Measurements from ENCODE around the gene SIL1. TPM values are rescaled to one million over a fixed set of nuclear protein-coding genes. Genes with fewer than 3 reads are reported as not detected.
"Not testable (repeated sequence)": the region's sequence is repeated elsewhere in the genome, so short reads cannot be mapped to it uniquely, and the experiment has no call there.

SIL1 gene
- polyA plus RNA-seq, 2 of the 4 experiments (the other 2 are of a cell fraction), result 27.6 to 45.5 TPM

- WGBS (ENCODE audit: missing lambda C conversion rate), result 100% methylated on average over 1 of the region's 1 CpG
- ChIA-PET POLR2A (no interaction called here), CTCF (interaction anchor here (1.2 kb wide), 1 partner anchor 11 kb away, joined by 3 read pairs; no protein-coding TSS in a partner anchor)
- Histone ChIP-seq H3K4me2 (no peak overlapping the region), H3K27ac (no peak overlapping the region), H3K4me3 (no peak overlapping the region), H3K4me1 (no peaks in the 10 kb centered on the region), H3K9me3 (no peaks in the 10 kb centered on the region)
- no peak for DNase-seq (ENCODE audit: low read depth in 1 of 2, low spot score in 1 of 2)
- TF ChIP-seq MAZ (IDR thresholded peaks at IDR 0.05; ENCODE audit: borderline replicate concordance, low read depth, low read length) (no peak), HDAC2 (IDR thresholded peaks at IDR 0.05) (no peak), SREBF2 (IDR thresholded peaks at IDR 0.05) (no peak), ZSCAN20 (CRISPR knock-in tag; IDR thresholded peaks at IDR 0.05) (no peak), HEYL (CRISPR knock-in tag; IDR thresholded peaks at IDR 0.05) (no peak), RNF2 (IDR thresholded peaks at IDR 0.05; ENCODE audit: borderline replicate concordance, low read depth) (no peak), HOXA7 (CRISPR knock-in tag; IDR thresholded peaks at IDR 0.05) (no peak), POLR2A (IDR thresholded peaks at IDR 0.05; ENCODE audit: low read length) (no peak), JUN (IDR thresholded peaks at IDR 0.05) (no peak), CBX8 (IDR thresholded peaks at IDR 0.05) (no peak), ZFP36 (IDR thresholded peaks at IDR 0.05; ENCODE audit: borderline replicate concordance, partially characterized antibody) (no peak), NFE2L2 (conservative IDR thresholded peaks at IDR 0.05; ENCODE audit: low read length) (no peak), HMGXB4 (CRISPR knock-in tag; IDR thresholded peaks at IDR 0.05; ENCODE audit: borderline replicate concordance) (no peak)
- TF ChIP-seq, protein P1, sequence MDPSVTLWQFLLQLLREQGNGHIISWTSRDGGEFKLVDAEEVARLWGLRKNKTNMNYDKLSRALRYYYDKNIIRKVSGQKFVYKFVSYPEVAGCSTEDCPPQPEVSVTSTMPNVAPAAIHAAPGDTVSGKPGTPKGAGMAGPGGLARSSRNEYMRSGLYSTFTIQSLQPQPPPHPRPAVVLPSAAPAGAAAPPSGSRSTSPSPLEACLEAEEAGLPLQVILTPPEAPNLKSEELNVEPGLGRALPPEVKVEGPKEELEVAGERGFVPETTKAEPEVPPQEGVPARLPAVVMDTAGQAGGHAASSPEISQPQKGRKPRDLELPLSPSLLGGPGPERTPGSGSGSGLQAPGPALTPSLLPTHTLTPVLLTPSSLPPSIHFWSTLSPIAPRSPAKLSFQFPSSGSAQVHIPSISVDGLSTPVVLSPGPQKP (IDR thresholded peaks at IDR 0.05; ENCODE audit: low read depth, low read length), result no peak
- ATAC-seq, result no peak
- FAIRE-seq, result no peak
Measured at GRCh38 chr5:139076111-139076510, 122.1 kb downstream of the SIL1 start.

GRCh38 chr5:139075066-139076050, 122.8 kb downstream of the SIL1 start:
- Histone ChIP-seq H3K4me2 (no peak overlapping the region), H3K9me3 (no peaks in the 10 kb centered on the region), H3K27ac (no peak overlapping the region), H3K4me3 (no peak overlapping the region), H3K4me1 (no peaks in the 10 kb centered on the region)
- ATAC-seq (no peak), FAIRE-seq (no peak), DNase-seq (ENCODE audit: low read depth in 1 of 2, low spot score in 1 of 2) (no peak)
- 83% methylated on average over 8 of the region's 8 CpGs for WGBS (ENCODE audit: missing lambda C conversion rate)
- ChIA-PET POLR2A (no interaction called here), CTCF (interaction anchor here (1.2 kb wide), 1 partner anchor 10 kb away, joined by 3 read pairs; no protein-coding TSS in a partner anchor)
- TF ChIP-seq EHMT2 (IDR thresholded peaks at IDR 0.05; ENCODE audit: low read depth) (no peak), CBX2 (IDR thresholded peaks at IDR 0.05; ENCODE audit: borderline replicate concordance, low read depth) (no peak), RNF2 (IDR thresholded peaks at IDR 0.05; ENCODE audit: borderline replicate concordance, low read depth) (no peak), ZFP36 (IDR thresholded peaks at IDR 0.05; ENCODE audit: borderline replicate concordance, partially characterized antibody) (no peak)
- TF ChIP-seq, protein P2, sequence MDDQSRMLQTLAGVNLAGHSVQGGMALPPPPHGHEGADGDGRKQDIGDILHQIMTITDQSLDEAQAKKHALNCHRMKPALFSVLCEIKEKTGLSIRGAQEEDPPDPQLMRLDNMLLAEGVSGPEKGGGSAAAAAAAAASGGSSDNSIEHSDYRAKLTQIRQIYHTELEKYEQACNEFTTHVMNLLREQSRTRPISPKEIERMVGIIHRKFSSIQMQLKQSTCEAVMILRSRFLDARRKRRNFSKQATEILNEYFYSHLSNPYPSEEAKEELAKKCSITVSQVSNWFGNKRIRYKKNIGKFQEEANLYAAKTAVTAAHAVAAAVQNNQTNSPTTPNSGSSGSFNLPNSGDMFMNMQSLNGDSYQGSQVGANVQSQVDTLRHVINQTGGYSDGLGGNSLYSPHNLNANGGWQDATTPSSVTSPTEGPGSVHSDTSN (IDR thresholded peaks at IDR 0.05), result no peak
- TF ChIP-seq, protein P3, sequence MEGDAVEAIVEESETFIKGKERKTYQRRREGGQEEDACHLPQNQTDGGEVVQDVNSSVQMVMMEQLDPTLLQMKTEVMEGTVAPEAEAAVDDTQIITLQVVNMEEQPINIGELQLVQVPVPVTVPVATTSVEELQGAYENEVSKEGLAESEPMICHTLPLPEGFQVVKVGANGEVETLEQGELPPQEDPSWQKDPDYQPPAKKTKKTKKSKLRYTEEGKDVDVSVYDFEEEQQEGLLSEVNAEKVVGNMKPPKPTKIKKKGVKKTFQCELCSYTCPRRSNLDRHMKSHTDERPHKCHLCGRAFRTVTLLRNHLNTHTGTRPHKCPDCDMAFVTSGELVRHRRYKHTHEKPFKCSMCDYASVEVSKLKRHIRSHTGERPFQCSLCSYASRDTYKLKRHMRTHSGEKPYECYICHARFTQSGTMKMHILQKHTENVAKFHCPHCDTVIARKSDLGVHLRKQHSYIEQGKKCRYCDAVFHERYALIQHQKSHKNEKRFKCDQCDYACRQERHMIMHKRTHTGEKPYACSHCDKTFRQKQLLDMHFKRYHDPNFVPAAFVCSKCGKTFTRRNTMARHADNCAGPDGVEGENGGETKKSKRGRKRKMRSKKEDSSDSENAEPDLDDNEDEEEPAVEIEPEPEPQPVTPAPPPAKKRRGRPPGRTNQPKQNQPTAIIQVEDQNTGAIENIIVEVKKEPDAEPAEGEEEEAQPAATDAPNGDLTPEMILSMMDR (IDR thresholded peaks at IDR 0.05), result no peak

DNA sequence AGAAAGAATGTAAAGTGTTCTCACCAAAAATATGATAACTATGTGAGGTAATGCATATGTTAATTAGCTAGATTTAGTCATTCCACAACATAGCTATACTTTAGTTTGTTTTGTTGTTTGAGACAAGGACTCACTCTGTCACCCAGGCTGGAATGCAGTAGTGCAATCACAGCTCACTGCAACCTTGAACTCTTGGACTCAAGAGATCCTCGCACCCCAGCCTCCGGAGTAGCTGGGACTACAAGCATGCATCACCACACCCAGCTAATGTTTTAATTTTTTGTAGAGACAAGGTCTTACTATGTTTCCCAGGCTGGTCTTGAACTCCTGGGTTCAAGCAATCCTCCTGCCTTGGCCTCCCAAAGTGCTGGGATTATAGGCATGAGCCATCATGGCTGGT, 124.2 kb downstream of the SIL1 start:
- ATAC-seq; FAIRE-seq; CTCF ChIA-PET; DNase-seq (ENCODE audit: low read depth in 1 of 2, low spot score in 1 of 2); H3K4me3 ChIP-seq; H3K4me2 ChIP-seq; H3K27ac ChIP-seq; H3K4me1 ChIP-seq; H3K9me3 ChIP-seq: not testable (repeated sequence)
- POLR2A ChIA-PET, result interaction anchor here (0.6 kb wide), 1 partner anchor 321 kb away, joined by 3 read pairs; the partner anchor contains the start of gene CTNNA1
- 93% methylated on average over 2 of the region's 2 CpGs for WGBS (ENCODE audit: missing lambda C conversion rate)

All from A549 (cell line).